SIG-M5 (cell line): ENCODE results near the gene LRP1.

Source experiments
- DNase-seq: peaks from one replicate; lab custom pipeline; 2025; lab: John Stamatoyannopoulos, UW

Gene LRP1

GRCh38 chr12:57211791-57212700 is 83.8 kb downstream of the LRP1 start:
- no peak for DNase-seq

GRCh38 chr12:57212701-57213057 is 84.4 kb downstream of the LRP1 start:
- no peak for DNase-seq

- no peak for DNase-seq
Measured at GRCh38 chr12:57213058-57213715, 84.9 kb downstream of the LRP1 start.

- DNase-seq = no peak
Measured at GRCh38 chr12:57213763-57214397, 85.6 kb downstream of the LRP1 start.

GRCh38 chr12:57214398-57214781 is 86.1 kb downstream of the LRP1 start:
- DNase-seq = no peak

- no peak for DNase-seq
Measured at GRCh38 chr12:57215065-57215464, 86.8 kb downstream of the LRP1 start.

- DNase-seq = no peak
Measured at GRCh38 chr12:57215668-57216013, 87.4 kb downstream of the LRP1 start.

- DNase-seq = no peak
Measured at GRCh38 chr12:57216014-57216911, 88.0 kb downstream of the LRP1 start, which contains the start of gene NXPH4. TSS of gene NXPH4 (plus strand) at chr12:57216794. CDS start at chr12:57216970, 176 bp downstream.

GRCh38 chr12:57216921-57217879 is 88.9 kb downstream of the LRP1 start:
- DNase-seq = no peak

GRCh38 chr12:57218030-57218853 is 90.0 kb downstream of the LRP1 start:
- no peak for DNase-seq

- DNase-seq = no peak
Measured at GRCh38 chr12:57219205-57219992, 91.1 kb downstream of the LRP1 start.

GRCh38 chr12:57219993-57220754 is 91.9 kb downstream of the LRP1 start:
- no peak for DNase-seq

- no peak for DNase-seq
Measured at GRCh38 chr12:57220770-57221168, 92.5 kb downstream of the LRP1 start.

- no peak for DNase-seq
Measured at GRCh38 chr12:57221169-57221917, 93.1 kb downstream of the LRP1 start.

- DNase-seq = no peak
Measured at GRCh38 chr12:57222286-57223190, 94.3 kb downstream of the LRP1 start.
